ENCODE measurements around the gene FBRSL1.
"Not testable (repeated sequence)": the region's sequence is repeated elsewhere in the genome, so short reads cannot be mapped to it uniquely, and the experiment has no call there.

Gene FBRSL1

DNA sequence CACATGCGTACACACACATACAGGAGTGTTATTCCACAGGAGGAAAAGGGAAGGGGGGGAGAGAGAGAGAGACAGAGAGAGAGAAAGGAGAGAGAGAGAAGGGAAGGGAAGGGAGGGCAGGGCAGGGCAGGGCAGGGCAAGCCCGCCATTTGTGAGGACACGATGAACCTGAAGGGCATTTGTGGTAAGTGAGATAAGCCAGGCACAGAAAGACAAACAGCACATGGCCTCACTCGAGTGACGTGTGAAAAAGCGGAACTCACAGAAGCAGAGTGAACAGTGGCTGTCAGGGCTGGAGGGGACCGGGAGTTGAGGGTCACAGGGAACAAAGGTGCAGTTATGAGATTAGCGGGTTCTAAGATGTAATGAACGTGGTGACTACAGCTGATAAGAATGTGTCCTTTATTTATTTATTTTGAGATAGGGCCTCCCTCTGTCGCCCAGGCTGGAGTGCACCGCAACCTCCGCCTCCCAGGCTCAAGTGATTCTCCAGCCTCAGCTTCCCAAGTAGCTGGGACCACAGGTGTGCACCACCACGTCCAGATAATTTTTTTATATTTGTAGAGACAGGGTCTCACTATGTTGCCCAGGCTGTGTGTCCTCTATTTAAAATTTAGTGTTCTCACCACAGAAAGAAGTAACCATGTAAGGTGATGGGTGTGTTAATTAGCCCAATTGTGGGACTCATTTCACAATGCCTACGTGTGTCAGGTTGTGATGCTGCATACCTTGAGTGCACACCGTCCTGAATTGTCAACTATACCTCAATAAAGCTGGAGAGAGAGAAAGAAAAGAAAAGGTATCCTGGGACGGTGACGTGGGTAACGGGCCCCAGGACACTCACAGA is 18.7 kb upstream of the FBRSL1 start:
- no peak for DNase-seq (ENCODE audit: low read depth)

- no peak for DNase-seq (ENCODE audit: low read depth)
These were observed 18.1 kb upstream of the FBRSL1 start for GRCh38 chr12:132471858-132472255.

DNA sequence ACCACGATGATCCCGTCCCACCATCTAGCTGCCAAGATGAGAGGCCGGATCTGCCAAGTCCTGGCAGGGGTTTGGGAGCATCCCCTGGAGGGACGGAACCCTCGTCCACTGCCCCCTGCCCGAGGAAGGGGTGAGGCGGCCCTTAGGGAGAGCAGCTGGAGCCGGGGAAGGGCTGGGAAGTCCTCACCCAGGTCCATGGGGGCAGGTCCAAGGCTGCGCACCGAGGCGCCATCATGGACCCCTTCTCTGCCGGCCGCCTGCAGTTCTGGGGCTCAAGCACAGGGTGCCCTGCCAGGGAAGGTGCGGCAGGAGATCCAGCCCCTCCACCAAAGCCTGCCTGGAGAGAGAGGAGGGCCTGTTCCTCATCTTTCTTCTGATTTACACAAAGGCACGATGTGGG is 17.6 kb upstream of the FBRSL1 start:
- DNase-seq (ENCODE audit: low read depth), result no peak

DNA sequence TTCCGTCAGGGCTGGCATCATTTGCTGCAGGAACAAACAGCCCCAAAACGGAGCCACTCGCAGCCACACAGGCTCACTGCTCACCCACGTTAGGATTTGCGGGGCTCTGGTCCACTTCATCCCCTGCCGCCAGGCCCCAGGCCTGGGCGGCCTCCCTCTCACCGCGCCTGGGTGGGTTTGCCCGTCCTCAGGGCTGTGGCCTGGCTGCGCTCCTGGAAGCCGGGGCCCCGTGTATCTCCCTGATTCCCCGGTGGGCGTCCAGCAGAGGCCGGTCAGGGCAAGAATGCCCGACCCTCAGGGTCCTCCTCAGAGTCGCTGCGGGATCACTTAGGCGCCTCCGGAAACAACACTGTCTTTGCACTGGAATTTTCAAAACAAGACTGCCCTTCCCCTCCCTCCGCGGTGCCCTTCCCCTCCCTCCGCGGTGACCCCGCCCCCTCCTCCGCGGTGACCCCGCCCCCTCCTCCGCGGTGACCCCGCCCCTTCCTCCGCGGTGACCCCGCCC is 15.7 kb upstream of the FBRSL1 start:
- DNase-seq (ENCODE audit: low read depth), result no peak

GRCh38 chr12:132474799-132475303 is 15.1 kb upstream of the FBRSL1 start:
- DNase-seq (ENCODE audit: low read depth), result not testable (repeated sequence)

DNA sequence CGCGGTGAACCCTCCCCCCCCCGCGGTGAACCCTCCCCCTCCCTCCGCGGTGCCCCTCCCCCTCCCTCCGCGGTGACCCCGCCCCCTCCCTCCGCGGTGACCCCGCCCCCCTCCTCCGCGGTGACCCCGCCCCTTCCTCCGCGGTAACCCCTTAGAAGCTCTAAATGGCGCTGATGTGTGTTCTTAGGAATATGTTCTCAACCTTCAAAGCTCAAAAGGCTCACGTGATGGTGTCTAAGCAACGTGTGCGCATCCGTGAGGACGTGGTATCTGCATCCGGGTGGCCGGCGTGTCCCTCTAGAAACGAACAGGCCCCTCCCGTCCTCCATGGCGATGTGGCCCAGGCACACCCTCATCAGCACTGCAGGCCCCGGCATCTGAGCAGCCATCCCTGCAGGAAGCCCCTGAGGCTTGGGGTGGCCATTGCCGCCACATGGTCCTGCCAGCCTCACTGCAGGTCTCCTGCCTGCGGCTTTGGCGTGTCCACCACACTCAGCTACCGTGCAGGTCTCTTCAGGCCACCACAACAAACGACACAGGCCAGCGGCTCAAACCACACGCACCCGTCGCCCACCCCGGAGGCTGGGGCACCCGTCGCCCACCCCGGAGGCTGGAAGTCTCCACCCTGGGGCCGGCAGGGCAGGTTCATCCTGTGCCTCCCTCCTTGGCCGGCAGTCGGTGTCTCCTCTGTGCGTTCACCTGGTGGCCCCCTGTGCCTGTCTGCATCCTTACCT is 14.5 kb upstream of the FBRSL1 start:
- DNase-seq (ENCODE audit: low read depth), result no peak

- no peak for DNase-seq (ENCODE audit: low read depth)
These were observed 13.9 kb upstream of the FBRSL1 start for GRCh38 chr12:132476038-132476414.

DNA sequence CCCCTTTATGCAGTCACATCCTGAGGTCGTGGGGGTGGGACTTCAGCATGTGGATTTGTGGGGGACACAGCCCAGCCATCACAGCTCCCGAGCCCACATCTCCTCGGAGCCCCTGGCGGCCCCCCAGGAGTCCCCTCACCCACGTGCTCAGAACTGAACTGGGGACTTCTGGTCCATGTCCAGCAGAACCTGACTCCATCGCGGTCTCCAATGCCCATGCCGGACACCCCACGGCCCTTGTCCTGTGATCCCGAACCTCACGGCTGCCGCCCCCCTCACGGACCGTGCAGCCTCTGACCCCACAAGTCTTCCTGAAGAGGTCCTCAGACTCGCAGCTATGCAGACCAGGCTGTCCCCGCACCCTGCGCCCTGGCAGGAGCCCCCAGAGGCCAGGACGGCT is 13.5 kb upstream of the FBRSL1 start:
- no peak for DNase-seq (ENCODE audit: low read depth)

DNA sequence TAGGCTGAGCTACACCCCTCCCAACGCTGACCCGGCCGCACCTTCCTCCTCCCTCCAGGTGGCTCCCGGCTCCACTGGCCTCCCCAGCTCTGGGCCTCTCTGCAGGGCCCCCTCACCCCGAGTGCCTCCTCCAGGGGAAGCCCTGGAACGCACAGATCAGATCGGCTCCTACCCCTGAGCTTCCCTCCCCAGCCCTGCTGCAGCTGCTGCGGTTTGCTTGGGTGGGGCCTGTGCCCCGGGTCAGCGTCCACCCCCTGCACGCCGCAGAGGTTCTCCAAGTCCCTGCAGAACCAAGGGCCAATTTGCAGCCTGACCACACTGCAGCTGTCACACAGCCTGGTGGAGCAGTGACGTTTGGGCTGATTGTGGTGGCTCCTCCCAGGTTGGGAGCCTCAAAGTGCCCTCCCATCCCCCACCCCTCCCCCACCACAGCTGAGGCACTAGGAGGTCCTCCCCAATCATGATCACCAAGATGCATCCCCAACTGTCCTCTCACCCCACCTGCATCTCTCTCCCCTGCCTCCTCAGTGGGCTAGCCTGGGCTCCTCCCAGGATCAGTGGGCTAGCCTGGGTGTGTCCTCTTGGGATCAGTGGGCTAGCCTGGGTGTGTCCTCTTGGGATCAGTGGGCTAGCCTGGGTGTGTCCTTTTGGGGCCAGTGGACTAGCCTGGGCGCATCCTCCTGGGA is 12.8 kb upstream of the FBRSL1 start:
- no peak for DNase-seq (ENCODE audit: low read depth)

- DNase-seq (ENCODE audit: low read depth), result no peak
These were observed 12.1 kb upstream of the FBRSL1 start for GRCh38 chr12:132477703-132478432.

DNA sequence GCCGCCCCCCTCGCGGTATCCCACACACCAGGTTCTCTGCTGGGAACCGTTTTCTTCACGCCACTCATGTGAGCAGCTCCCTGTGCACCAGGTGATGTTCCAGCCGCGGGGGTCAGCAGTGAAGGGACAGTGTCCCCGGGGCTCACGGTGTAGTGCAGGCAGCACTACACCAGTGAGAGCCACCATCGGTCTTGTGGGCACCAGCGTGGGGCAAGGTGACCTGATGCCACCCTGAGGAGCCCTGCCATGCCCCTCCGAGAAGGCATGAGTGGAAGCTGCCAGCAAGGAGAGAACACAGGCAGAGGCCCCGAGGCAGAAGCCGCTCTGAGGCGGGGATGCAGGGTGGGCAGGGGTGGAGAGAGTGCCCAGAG is 11.5 kb upstream of the FBRSL1 start:
- no peak for DNase-seq (ENCODE audit: low read depth)

DNA sequence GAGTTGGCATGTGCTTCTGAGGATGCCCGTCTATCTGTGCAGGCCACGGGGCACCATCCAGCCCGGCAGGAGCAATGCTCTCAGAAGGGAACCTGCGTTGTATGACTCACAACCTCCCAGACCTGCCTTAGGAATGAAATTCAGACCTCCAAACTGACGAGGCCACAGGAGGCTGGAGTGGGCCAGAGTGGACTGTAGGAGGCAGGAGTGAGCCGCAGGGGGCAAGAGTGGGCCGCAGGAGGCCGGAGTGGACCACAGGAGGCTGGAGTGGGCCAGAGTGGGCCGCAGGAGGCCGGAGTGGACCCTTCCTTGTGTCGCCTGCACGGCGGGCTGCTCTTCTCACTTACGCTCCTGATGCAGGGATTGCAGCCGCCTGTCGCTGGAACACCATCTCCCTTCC is 11.1 kb upstream of the FBRSL1 start:
- no peak for DNase-seq (ENCODE audit: low read depth)

DNA sequence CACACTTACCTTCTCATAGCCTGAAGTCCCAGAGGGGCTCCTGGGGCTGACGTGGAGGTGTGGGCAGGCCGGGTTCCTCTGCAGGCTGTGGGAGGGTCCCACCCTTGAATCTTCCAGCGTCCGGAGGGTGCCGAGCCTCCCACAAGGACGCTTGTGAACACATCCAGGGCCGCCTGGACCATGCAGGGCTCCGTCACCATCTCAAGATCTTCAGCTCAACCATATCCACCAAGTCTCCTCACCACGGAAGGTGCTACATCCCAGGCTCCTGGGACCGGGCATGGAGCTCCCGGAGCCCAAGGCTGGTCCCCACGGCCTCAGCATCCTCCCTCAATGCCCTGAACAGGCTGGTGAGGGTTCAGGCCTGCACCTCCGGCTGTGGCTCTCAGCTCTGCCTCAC is 10.7 kb upstream of the FBRSL1 start:
- DNase-seq (ENCODE audit: low read depth), result no peak

DNA sequence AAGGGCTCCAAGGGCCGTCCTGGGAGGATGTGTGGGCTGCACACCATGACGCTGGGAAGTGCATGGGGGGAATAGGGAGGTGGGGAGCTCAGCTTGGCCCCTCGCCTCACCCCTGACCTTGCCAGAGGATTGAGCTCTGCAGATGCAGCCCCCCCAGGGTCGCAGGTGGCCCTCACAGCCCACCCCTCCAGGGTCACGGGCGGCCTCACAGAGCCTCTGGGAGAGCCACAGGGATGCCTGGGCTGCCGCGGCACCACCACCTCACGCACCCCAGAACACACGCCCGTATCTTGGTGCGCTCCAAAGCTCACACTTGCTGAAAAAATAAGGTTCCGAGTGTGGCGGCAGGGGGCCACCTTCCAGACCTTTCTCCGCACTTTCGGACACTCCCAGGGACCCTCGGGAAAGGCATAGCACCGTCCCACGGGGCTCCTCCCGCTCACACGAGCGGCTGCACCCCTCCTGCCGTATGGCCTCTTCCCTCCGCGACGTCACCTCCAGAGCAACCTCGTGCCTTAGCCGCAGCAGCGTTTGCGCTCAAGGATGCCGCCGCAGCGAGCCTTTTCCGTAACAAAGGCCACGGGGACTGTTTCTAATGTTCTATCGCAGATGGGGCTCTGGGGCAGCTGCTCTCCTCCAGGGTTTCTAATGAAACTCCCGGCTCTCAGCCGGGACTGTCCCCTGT is 9.9 kb upstream of the FBRSL1 start:
- DNase-seq (ENCODE audit: low read depth), result no peak

GRCh38 chr12:132480623-132481132 is 9.3 kb upstream of the FBRSL1 start:
- no peak for DNase-seq (ENCODE audit: low read depth)

DNA sequence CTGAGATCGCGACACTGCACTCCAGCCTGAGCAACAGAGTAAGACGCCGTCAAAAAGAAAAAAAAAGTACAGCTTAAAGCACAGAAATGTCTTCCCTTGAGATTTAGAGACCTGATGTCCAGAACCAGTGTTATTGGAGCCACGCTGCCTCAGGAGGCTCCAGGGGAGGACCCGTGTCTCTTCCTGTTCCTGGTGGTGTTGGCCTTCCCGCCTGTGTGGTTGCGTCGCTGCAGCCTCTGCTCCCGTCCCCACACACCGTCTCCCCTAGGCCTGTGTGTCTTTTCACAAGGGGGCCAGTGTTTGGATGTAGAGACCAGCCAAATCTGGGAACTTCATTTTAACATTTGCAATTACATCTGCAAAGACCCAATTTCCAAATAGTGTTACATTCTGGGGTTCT is 8.6 kb upstream of the FBRSL1 start:
- no peak for DNase-seq (ENCODE audit: low read depth)

GRCh38 chr12:132481771-132482745 is 7.9 kb upstream of the FBRSL1 start:
- no peak for DNase-seq (ENCODE audit: low read depth)

DNA sequence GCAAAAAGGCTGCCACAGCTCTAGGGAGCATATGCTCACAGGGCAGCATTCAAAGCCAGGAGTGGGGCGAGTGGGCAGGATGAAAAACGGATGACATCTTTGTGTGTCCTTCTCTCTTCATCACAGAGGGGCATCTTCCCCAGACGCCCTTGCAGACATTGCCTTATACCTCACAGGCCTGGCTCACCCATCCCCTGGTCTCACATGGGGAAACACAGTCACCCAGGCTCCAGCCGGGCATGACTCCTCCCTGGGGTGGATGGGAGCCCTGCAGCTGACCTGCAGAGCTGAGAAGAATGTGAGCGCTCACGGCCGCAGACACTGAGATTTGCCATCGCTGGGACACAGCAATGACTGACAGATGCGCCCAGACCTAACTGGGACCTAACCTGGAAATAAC is 7.2 kb upstream of the FBRSL1 start:
- DNase-seq (ENCODE audit: low read depth), result no peak

- no peak for DNase-seq (ENCODE audit: low read depth)
These were observed 6.7 kb upstream of the FBRSL1 start for GRCh38 chr12:132483208-132483607.

- DNase-seq (ENCODE audit: low read depth), result no peak
These were observed 6.3 kb upstream of the FBRSL1 start for GRCh38 chr12:132483612-132484011.
